HFF-Myc (cell line): ENCODE measurements around the gene F2RL1.
"Not testable (repeated sequence)": the region's sequence is repeated elsewhere in the genome, so short reads cannot be mapped to it uniquely, and the experiment has no call there.

Source experiments
- DNase-seq: peaks from one replicate; pipeline ENCODE4 v3.0.0-alpha.2; 2011; ENCODE audit warnings: low read depth; ENCODE audit errors: extremely low read depth
- H3K4me3 ChIP-seq: replicated peaks from 2 replicates; pipeline ENCODE4 v1.5.1; 2011; ENCODE audit warnings: low read depth, mild to moderate bottlenecking, control low read depth, low read length
- CTCF ChIP-seq: IDR thresholded peaks from 2 replicates; pipeline ENCODE4 v1.5.1; 2012; ENCODE audit warnings: mild to moderate bottlenecking, low read depth, low read length, control low read depth; ENCODE audit errors: missing control alignments

F2RL1 gene

GRCh38 chr5:76805821-76806505 lies 12.9 kb upstream of the F2RL1 start:
- no peak overlapping the region for H3K4me3 ChIP-seq
- peak; percentile 90 for DNase-seq
- no peak for TF ChIP-seq CTCF

GRCh38 chr5:76807296-76807695 lies 11.5 kb upstream of the F2RL1 start:
- DNase-seq = no peak
- TF ChIP-seq CTCF = no peak
- H3K4me3 ChIP-seq = no peak overlapping the region

GRCh38 chr5:76808141-76808691 lies 10.6 kb upstream of the F2RL1 start:
- H3K4me3 ChIP-seq = no peak overlapping the region
- no peak for DNase-seq
- no peak for TF ChIP-seq CTCF

GRCh38 chr5:76809141-76809540 lies 9.7 kb upstream of the F2RL1 start:
- H3K4me3 ChIP-seq = no peak overlapping the region
- no peak for DNase-seq
- no peak for TF ChIP-seq CTCF

GRCh38 chr5:76810236-76810635 lies 8.6 kb upstream of the F2RL1 start:
- no peak overlapping the region for H3K4me3 ChIP-seq
- TF ChIP-seq CTCF = no peak
- DNase-seq = no peak

GRCh38 chr5:76811214-76811613 lies 7.6 kb upstream of the F2RL1 start:
- H3K4me3 ChIP-seq = no peak overlapping the region
- no peak for TF ChIP-seq CTCF
- DNase-seq = no peak

- not testable (repeated sequence) for DNase-seq, H3K4me3 ChIP-seq
Observed at GRCh38 chr5:76812209-76812608, 6.6 kb upstream of the F2RL1 start.
